Ascending aorta (tissue), 2 donors: Measurements from ENCODE around the gene MCM3AP. TPM values are rescaled to one million over a fixed set of nuclear protein-coding genes. Genes with fewer than 3 reads are reported as not detected.
A peak's percentile ranks its signal among the peaks of the same experiment; 100 is the strongest.

Experiments
- DNase-seq, 2 donors: peaks; one replicate each; pipeline ENCODE4 v3.0.0-alpha.2; 2019; ENCODE audit warnings: low spot score in 2 of 2
- H3K27ac ChIP-seq, 2 donors: fragments of 200-600 bp; sonication (generic); one replicate each; pipeline ENCODE4 v1.5.1; 2016 to 2017; ENCODE audit warnings: mild to moderate bottlenecking in 1 of 2
- H3K27me3 ChIP-seq: fragments of 200-600 bp; sonication (generic); one replicate; pipeline ENCODE4 v1.5.1; 2017
- H3K36me3 ChIP-seq, 2 donors: fragments of 200-600 bp; sonication (generic); one replicate each; pipeline ENCODE4 v1.5.1; 2016
- H3K4me1 ChIP-seq, 2 donors: fragments of 200-600 bp; sonication (generic); one replicate each; pipeline ENCODE4 v1.5.1; 2016 to 2017; ENCODE audit warnings: mild to moderate bottlenecking in 1 of 2
- H3K4me3 ChIP-seq, 2 donors: fragments of 200-600 bp; sonication (generic); one replicate each; pipeline ENCODE4 v1.5.1; 2016 to 2017; ENCODE audit warnings: mild to moderate bottlenecking in 1 of 2
- H3K9me3 ChIP-seq, 2 donors: fragments of 200-600 bp; sonication (generic); one replicate each; pipeline ENCODE4 v1.5.1; 2016
- CTCF ChIP-seq, 3 experiments: fragments of 200-600 bp in 2 of 3; fragments of 450-650 bp in 1 of 3; sonication (generic) in 2 of 3; IDR thresholded peaks; one replicate each; pipeline ENCODE4 v1.5.1; 2016 to 2019; ENCODE audit warnings: antibody characterized with exemption in 3 of 3, mild to moderate bottlenecking in 1 of 3, moderate library complexity in 1 of 3
- intact Hi-C: fragments of 100-400 bp; cut with DNase I; formaldehyde crosslinking; loops from one replicate; pipeline ENCODE4 v1.15.1; 2023
- total RNA-seq: library from RNA; depleted of rRNA; stranded (reverse); fragments of >200 nt; gene quantifications from one replicate; pipeline ENCODE4 v1.1.0, GENCODE V29; 2016

Gene MCM3AP
- total RNA-seq: 121 TPM

DNA sequence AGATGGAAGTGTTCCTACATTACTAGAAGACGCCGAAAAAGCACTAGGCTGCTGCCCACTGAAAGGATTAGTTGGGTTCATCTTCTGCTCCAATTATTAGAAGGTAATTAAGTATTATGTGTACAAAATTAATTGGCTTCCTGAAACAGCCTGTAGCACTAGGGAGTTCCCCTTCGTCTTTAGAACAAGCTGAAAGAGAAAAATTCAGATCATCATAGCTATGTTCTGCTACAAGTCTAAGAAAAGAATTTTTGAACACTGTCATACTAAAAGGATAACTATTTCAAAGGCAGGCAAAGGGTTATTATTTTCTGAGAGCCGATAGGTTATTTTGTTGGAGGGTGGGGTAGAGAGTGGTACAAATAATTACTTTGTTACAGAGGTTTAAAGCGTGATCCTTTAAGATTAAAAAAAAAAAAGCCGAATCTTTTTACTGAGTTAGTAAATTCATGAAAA, at the start of gene MCM3AP:
MCM3AP (minus strand) TSS at position 406 of the 456 bp plus-strand sequence; CDS start at position 81, 325 bp downstream.
- intact Hi-C loops: loop anchor here (10.0 kb wide), 1 partner anchor 310 kb away; no protein-coding TSS in a partner anchor
- no peak for DNase-seq
- Histone ChIP-seq H3K27ac (peak within 1 kb of the TSS; percentile 92 to 96), H3K27me3 (no peaks in the 10 kb centered on the region), H3K4me1 (peaks cover 19 to 30% of the 10 kb centered on the region in 2 donors), H3K9me3 (no peaks in the 10 kb centered on the region), H3K4me3 (peak within 1 kb of the TSS; percentile 72 to 92), H3K36me3 (peaks cover 10 to 23% of the 10 kb centered on the region in 2 donors)
- TF ChIP-seq CTCF (IDR thresholded peaks at IDR 0.05): no peak

- no peak overlapping the region for H3K27ac ChIP-seq
These were observed 49.1 kb upstream of the MCM3AP start for GRCh38 chr21:46334351-46335140.

DNA sequence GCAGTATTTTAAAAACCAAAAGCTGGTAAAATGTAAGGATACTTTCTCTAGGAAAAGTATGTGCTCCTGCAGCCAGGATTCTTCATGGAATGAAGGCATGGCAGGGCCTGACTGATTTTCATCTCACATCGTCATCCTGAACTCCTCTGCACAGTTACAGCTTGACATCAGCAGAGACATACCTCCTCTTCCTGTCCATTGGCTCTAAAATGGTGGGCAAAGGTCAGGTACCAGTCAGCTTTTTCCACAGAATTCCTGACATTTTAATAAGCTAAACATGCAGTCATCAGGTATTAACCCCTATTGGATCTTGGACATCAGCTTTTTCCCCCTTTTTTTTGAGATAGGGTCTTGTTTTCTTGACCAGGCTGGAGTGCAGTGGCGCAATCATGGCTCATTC, 44.4 kb upstream of the MCM3AP start:
- DNase-seq: no peak
- Histone ChIP-seq H3K4me1 (peaks cover 4 to 6% of the 10 kb centered on the region in 2 donors), H3K36me3 (peaks cover 5 to 32% of the 10 kb centered on the region in 2 donors), H3K4me3 (no peak overlapping the region), H3K27me3 (no peaks in the 10 kb centered on the region), H3K9me3 (no peaks in the 10 kb centered on the region), H3K27ac (no peak overlapping the region)
- TF ChIP-seq CTCF (IDR thresholded peaks at IDR 0.05): no peak
- intact Hi-C loops: loop anchor here (10.0 kb wide), 3 partner anchors 185 to 1455 kb away; partner anchors contain the start of gene PTTG1IP

More at GRCh38 chr21:46334351-46335140, 49.1 kb upstream of the MCM3AP start:
- H3K27me3 ChIP-seq: no peaks in the 10 kb centered on the region
- H3K4me3 ChIP-seq: no peak overlapping the region
- H3K9me3 ChIP-seq: no peaks in the 10 kb centered on the region
- intact Hi-C loops: no loop called here
- peaks cover 40 to 70% of the 10 kb centered on the region in 2 donors for H3K36me3 ChIP-seq
- no peak for TF ChIP-seq CTCF (IDR thresholded peaks at IDR 0.05)
- no peak for DNase-seq
- no peaks in the 10 kb centered on the region for H3K4me1 ChIP-seq

- Histone ChIP-seq H3K4me3 (no peak overlapping the region), H3K36me3 (peaks cover 4 to 24% of the 10 kb centered on the region in 2 donors), H3K27me3 (no peaks in the 10 kb centered on the region), H3K27ac (no peak overlapping the region), H3K4me1 (peaks cover 4 to 9% of the 10 kb centered on the region in 2 donors), H3K9me3 (no peaks in the 10 kb centered on the region)
- intact Hi-C loops: loop anchor here (10.0 kb wide), 3 partner anchors 183 to 1453 kb away; partner anchors contain the start of gene PTTG1IP
- no peak for DNase-seq
- TF ChIP-seq CTCF (IDR thresholded peaks at IDR 0.05): no peak
These were observed 42.7 kb upstream of the MCM3AP start for GRCh38 chr21:46328151-46328550.

- Histone ChIP-seq H3K36me3 (peaks cover 4 to 24% of the 10 kb centered on the region in 2 donors), H3K9me3 (no peaks in the 10 kb centered on the region), H3K27me3 (no peaks in the 10 kb centered on the region), H3K4me1 (peaks cover 7 to 13% of the 10 kb centered on the region in 2 donors), H3K4me3 (no peak overlapping the region), H3K27ac (no peak overlapping the region)
- no peak for DNase-seq
- intact Hi-C loops: loop anchor here (10.0 kb wide), 3 partner anchors 183 to 1453 kb away; partner anchors contain the start of gene PTTG1IP
- TF ChIP-seq CTCF (IDR thresholded peaks at IDR 0.05): no peak
These were observed 42.3 kb upstream of the MCM3AP start for GRCh38 chr21:46327711-46328110.
